GM21360 (cell line): Measurements from ENCODE around the gene PRDM15.

Experiments used
- ATAC-seq: cut with Tn5 transposase; IDR thresholded peaks from one replicate; pipeline ENCODE4 v1.9.1; 2021; ENCODE audit warnings: mild to moderate bottlenecking, moderate library complexity; ENCODE audit not compliant: unreplicated experiment

The PRDM15 gene

GRCh38 chr21:41866274-41866809 lies 12.8 kb downstream of the PRDM15 start:
- ATAC-seq, result no peak

DNA sequence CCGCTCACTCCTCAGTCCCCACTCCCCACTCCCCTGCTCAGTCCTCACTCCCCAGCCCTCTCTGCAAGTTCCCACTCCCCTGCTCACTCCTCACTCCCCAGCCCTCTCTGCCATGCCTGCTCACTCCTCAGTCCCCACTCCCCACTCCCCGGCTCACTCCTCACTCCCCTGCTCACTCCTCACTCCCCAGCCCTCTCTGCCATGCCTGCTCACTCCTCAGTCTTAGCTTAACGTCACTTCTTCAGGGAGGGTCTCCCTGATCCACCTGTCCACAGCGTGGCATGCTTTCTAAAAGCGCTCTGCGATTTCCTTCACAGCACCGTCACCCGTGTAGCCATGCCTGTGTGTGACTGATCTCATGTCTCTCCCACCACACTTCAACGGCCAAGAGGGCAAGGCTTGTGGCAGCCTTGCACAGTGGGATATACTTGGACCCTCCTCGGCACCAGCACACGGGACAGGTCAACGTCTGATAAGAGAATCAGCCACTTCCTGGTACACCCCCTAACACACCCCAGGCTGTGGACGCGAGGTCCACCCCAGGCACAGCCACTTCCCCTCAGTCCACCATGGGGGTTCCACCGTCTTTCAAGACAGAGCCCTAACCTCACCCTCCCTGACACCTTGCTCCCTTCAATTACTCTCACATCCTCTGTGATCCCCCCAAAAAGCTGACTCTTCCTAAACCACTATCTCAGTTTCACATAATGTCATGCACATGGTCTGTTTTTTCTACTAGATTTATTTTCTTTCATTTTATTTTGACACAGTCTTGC lies 14.0 kb downstream of the PRDM15 start:
- ATAC-seq, result peak; percentile 39

GRCh38 chr21:41864311-41865001 lies 14.7 kb downstream of the PRDM15 start:
- no peak for ATAC-seq

DNA sequence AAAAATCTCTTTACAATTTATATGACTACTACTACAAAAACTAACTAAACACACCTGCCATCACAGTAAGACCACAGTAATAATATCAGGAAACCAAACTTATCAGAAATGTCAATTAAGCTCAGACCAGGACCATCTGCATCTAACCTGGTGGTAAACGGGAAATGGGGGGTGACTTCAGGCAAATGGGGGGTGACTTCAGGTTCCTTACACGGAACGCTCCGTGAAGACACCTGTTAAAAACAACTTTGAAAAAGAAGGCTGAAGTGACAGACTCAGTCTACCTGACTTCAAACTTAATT lies 15.8 kb downstream of the PRDM15 start:
- ATAC-seq, result no peak

- no peak for ATAC-seq
Observed at GRCh38 chr21:41861987-41862386, 17.2 kb downstream of the PRDM15 start.

DNA sequence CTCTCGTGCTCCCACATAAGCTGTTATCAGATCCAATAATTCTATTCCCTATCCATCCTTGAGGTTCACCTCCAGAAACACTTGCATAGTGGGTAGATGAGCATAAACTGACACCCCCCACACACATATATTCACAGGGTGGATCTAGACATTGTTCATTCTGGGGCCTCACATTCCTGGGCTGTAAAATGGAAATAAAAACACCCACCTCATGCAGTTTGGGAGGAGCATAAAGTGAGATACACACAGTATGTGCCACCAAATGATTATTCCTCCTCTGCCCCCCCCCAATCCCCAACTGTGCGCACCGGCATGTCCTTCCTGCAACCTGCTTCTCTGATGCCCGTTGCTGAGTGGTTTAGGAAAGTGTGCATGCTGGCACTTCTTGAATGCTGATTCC lies 17.9 kb downstream of the PRDM15 start:
- no peak for ATAC-seq

GRCh38 chr21:41859297-41859980 lies 19.7 kb downstream of the PRDM15 start:
- ATAC-seq, result no peak

GRCh38 chr21:41858466-41859296 lies 20.5 kb downstream of the PRDM15 start:
- ATAC-seq, result no peak

DNA sequence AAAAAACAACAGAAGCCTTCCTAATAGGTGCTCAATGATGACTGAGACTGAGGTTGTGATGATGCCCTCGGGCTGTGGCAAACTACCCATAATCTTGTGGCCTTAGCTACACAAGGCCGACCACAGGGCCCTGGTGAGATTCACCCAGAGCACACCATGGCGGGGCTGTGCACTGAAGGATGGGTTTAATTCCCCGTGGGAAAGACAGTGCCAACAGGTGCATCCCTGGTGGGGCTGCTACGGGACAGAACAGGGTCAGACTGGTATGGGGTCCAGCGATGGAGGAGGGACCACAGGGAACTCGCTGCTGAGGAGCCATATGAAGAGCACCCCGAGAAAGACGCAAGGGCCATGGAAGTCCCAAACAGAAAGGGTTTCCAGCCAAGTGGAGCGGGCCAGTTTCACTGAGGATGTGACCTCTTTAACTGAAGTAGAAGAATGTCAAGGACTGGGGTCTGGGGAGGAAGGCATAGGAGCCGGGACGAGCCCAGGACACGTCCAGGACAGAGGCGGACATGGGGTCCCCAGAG lies 21.3 kb downstream of the PRDM15 start:
- no peak for ATAC-seq

- ATAC-seq, result no peak
Observed at GRCh38 chr21:41856572-41856971, 22.6 kb downstream of the PRDM15 start.

- ATAC-seq, result no peak
Observed at GRCh38 chr21:41854426-41854995, 24.6 kb downstream of the PRDM15 start.

DNA sequence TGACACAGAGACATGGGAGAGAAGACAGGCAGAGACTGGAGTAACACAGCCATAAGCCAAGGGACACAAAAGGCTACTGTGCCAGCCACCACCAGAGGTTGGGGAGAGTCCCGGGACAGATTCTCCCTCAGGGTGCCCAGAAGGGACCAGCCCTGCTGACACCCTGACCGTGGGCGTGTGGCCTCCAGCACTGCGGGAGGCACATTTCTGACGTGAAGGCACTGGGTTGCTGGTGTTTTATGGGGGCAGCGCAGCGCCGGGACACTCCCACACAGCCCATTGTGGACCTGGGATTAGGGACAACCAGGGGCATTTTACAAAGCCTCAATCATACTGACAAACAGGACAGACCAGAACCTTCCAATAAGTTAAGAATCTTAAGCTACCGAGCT lies 26.2 kb downstream of the PRDM15 start:
- ATAC-seq, result no peak

DNA sequence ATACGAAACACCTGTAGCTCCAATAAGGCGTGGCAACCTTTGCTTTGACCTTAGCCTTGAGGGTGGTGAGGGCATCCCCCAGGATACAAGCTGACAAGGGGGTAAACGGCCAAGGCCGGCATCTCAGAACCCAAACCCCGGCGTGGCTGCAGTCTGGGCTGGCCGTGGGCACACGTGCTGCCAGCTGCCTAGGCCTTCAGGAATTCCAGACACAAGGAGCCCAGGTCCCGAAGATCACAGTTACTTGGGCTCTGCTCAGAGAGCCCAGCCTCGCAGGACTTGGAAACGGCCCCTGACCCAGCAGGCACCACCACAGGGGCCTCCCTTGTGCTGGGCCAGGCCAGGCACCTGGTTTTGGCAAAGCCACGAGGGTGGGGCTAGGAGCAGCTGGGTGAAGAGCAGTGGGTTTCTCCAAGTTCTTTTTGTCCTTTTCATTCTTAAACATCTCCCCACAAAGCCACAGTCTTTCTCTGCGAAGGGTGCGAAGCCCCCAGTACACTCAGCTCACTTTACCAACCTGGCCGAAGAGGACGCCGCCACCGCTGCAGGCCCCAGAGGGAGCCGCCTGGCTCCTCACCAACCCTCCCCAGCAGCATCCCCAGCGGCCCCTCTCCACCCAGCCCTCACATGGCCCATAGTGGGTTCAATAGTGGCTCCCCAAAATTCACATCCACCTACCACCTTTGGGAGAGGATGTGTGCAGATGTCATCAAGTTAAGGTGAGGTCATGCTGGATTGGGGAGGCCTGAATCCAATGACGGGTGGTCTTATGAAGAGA lies 26.8 kb downstream of the PRDM15 start:
- ATAC-seq, result no peak

DNA sequence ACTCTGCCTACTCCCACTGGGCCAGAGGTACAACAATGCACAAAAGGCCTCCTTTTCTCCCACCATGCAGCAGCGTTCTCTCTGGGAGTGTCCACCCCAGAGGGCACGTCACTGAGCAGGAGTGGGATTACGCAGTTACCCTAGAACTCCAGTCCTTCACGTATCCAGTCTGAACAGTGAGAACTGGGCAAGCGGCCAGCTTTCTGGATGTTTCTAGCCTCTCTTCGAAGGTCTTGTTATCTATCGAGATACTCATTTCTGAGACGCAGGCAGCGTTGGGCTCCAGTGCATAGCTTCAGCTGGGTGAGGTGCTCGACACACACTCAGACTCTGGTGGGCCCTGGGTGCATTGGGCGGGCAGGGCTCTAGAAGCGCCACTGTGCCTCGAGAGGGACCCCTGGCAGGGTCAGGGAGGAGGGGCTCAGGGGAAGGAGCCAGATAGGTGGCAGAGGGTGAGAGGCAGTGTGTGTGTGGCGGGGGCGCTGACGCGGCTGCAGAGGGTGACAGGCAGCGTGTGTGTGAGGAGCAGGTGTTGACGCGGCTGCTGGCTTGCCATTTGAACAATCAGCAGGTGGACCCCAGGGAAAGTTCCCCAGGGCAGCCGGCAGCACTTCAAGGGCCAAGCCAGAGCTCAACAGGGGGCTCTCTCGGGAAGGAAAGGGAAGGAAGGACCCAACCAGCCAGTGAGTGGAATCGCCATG lies 27.9 kb downstream of the PRDM15 start:
- no peak for ATAC-seq

GRCh38 chr21:41850085-41850484 lies 29.1 kb downstream of the PRDM15 start:
- ATAC-seq, result no peak

DNA sequence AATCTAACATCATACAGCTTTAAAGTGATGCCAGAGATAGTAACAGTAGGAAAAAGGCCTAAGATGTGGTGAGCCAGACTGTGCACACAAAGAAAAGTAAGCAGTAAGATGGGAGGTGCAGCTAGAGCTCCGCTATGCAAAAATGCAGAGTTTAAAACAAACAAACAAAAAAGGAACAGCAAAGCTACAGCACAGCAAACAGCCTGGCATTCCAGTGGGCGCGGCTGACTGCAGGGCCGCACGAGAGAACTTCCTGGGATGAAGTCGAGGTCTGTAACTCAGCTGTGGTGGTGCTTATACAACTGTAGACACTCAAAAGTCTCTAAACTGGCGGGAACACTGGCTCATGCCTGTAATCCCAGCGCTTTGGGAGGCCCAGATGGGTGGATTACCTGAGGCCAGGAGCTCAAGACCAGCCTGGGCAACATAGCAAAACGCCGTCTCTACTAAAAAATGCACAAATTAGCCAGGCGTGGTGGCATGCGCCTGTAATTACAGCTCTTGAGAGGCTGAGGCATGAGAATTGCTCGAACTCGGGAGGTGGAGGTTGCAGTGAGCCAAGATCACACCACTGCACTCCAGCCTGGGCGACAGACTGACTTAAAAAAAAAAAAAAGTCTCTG lies 30.1 kb downstream of the PRDM15 start:
- ATAC-seq, result no peak

GRCh38 chr21:41848533-41848932 lies 30.6 kb downstream of the PRDM15 start:
- no peak for ATAC-seq

- no peak for ATAC-seq
Observed at GRCh38 chr21:41847066-41847804, 31.9 kb downstream of the PRDM15 start.
